HL-60 (cell line): Measurements from ENCODE around the gene HOXD11.

ENCODE experiments used
- DNase-seq, 2 experiments: peaks; one replicate each; pipeline ENCODE4 v3.0.0-alpha.2; 2010 to 2020; ENCODE audit warnings: low read depth in 1 of 2, low spot score in 1 of 2
- H3K27ac ChIP-seq: fragments of 250-450 bp; sonication (Bioruptor Pico); replicated peaks from 2 replicates; pipeline ENCODE4 v1.5.1; 2020; ENCODE audit warnings: mild to moderate bottlenecking, moderate library complexity
- H3K27me3 ChIP-seq: fragments of 250-450 bp; sonication (Bioruptor Pico); 2 replicates; pipeline ENCODE4 v1.5.1; 2021; ENCODE audit warnings: mild to moderate bottlenecking, moderate library complexity; ENCODE audit not compliant: insufficient read depth, poor library complexity, severe bottlenecking
- H3K4me3 ChIP-seq: replicated peaks from 2 replicates; pipeline ENCODE4 v1.5.1; 2011; ENCODE audit warnings: mild to moderate bottlenecking, control low read depth, low read length; ENCODE audit not compliant: insufficient read depth
- CTCF ChIP-seq: IDR thresholded peaks from one replicate; pipeline ENCODE4 v1.5.1; 2011; ENCODE audit warnings: low read length, control low read depth, inconsistent platforms; ENCODE audit not compliant: insufficient read depth
- GABPA ChIP-seq: IDR thresholded peaks from 2 replicates; pipeline ENCODE4 v1.6.1; 2012; ENCODE audit warnings: low read depth
- POLR2AphosphoS5 ChIP-seq: IDR thresholded peaks from 2 replicates; pipeline ENCODE4 v1.6.1; 2012; ENCODE audit warnings: low read depth
- REST ChIP-seq: IDR thresholded peaks from 2 replicates; pipeline ENCODE4 v1.6.1; 2012; ENCODE audit warnings: low read depth; ENCODE audit not compliant: insufficient replicate concordance
- SPI1 ChIP-seq: IDR thresholded peaks from 2 replicates; pipeline ENCODE4 v1.6.1; 2012; ENCODE audit warnings: low read depth, mild to moderate bottlenecking, borderline replicate concordance

Gene HOXD11

GRCh38 chr2:176097820-176098365 is 9.2 kb upstream of the HOXD11 start:
- TF ChIP-seq SPI1 (no peak), CTCF (no peak), REST (no peak), GABPA (no peak), POLR2AphosphoS5 (no peak)
- Histone ChIP-seq H3K4me3 (no peak overlapping the region), H3K27ac (no peak overlapping the region), H3K27me3 (peaks cover 83% of the 10 kb centered on the region)
- DNase-seq, result no peak

GRCh38 chr2:176098366-176099158 is 8.5 kb upstream of the HOXD11 start:
- Histone ChIP-seq H3K27me3 (peaks cover 83% of the 10 kb centered on the region), H3K27ac (no peak overlapping the region), H3K4me3 (no peak overlapping the region)
- TF ChIP-seq POLR2AphosphoS5 (no peak), GABPA (no peak), REST (no peak)
- DNase-seq, result no peak

- no peak for DNase-seq
- TF ChIP-seq CTCF (no peak), GABPA (no peak), POLR2AphosphoS5 (no peak), REST (no peak), SPI1 (no peak)
- Histone ChIP-seq H3K4me3 (no peak overlapping the region), H3K27ac (no peak overlapping the region), H3K27me3 (peaks cover 82% of the 10 kb centered on the region)
Observed at GRCh38 chr2:176099159-176099727, 7.8 kb upstream of the HOXD11 start.
